ENCODE measurements around the gene RAMACL.
"Not testable (repeated sequence)": the region's sequence is repeated elsewhere in the genome, so short reads cannot be mapped to it uniquely, and the experiment has no call there.

RAMACL gene

DNA sequence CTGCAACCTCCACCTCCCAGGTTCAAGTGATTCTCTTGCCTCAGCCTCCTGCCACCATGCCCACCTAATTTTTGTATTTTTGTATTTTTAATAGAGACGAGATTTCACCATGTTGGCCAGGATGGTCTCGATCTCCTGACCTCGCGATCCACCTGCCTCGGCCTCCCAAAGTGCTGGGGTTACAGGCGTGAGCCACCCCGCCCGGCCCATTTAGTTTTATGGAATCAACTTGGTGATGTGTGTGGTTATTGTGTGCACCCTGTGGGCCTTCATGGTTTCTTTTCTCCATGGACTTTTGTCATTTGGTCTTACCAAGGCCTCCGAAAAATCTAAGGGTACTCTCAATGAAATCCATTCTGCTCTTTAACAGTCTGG lies 47.5 kb downstream of the RAMACL start:
- not testable (repeated sequence) for DNase-seq (ENCODE audit: extremely low read depth in 1 of 2, low read depth in 1 of 2)

DNA sequence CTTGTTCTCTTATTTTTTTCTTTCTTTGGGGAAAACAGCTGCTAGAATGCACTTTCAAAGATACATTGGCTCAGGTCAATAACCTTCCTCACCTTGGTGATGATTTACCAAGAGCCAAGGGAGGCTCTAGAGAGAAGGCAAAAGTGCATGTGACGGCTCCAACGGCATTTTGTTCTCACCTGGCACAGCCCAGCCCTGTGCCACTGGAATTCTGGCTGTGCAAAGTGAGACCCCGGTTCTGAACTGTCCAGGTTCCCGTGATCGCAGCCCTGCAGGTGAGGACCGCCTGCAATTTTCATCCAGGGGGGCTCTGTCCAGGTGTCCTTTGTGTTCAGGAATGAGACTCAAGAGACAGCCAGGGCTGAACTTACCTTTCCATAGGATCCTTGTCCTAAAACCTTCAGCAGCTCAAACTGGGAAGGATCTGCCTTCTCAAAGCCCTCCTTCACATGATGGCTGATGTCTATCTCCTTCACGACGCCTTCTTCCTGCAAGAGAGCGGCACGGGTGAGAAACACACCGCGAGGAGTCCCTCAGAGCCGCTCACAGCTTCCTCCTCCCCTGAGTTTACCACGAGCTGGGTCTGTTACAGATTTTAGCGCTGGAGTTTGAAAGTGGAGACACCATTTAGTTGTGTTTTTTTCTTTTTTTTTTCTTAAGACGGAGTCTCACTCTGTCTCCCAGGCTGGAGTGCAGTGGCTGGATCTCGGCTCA lies 48.0 kb downstream of the RAMACL start:
- DNase-seq (ENCODE audit: extremely low read depth in 1 of 2, low read depth in 1 of 2): no peak

DNA sequence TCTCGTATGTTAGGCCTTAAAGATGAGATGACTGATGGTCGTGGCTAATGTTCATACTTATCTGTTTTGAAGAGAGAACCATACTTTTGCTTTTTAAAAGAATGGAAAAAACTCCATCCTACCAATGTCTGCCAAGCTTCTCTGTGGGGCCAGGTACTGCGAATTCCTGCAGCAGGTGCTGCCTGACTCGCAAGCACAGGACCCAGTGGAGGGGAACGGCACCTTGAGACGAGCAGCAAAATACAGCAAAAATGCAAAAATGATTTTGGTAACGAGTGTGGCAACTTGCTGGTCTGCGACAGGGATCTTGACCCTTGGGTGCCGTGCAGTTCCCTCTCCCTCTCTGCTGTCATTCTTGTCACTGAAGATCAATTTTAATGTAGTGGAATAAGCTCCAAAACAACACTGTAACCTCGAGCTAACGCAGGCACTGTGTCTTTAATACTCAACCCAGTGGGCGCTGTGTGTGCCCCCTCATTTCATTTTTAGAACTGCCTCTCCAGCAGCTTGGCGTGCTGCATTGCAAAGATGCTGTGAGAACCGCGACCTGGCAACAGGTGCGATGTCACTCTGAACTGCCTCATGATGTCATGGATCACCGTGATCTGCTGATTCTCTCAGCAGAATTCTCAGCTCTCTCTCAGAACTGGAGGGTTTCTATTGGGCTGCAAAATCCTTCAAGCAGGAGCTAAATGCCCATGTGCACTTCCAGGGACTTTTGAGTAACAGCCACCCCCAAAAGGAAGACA lies 51.6 kb downstream of the RAMACL start:
- no peak for DNase-seq (ENCODE audit: extremely low read depth in 1 of 2, low read depth in 1 of 2)

DNA sequence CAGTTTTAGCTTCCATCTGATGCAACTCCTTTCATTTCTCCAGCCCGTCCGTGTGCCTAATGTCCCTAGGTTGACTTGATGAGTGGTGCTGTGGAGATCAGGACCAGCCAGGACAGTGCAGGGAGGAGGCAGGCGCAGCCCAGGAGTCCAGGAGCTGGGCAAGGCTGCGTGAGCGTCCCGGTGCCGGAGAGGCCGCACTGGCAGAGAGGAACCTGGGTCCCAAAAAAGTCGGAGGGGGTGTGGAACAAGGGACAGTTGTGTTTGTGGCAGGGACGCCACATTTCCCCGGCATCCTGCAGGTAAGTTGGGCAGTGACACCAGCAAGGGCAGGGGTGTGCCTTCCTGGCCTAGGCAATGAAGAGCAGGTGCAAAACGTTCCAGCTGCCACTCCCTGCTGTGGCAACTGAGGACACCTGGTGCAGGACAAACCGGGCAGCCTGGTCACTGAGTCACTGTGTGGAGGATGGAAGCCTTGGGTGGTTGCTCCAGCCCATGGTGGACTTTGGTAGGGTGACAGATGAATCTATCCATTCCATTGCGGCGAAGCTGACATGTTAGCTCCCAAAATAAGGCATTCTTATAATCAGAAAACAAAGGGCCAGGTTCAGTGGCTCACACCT lies 53.2 kb downstream of the RAMACL start:
- DNase-seq (ENCODE audit: extremely low read depth in 1 of 2, low read depth in 1 of 2): no peak
